Head of caudate nucleus (tissue), 42 donors: Measurements from ENCODE around the gene AOPEP.

Experiments
- DNase-seq, 42 donors: peaks; one replicate each; pipeline versions ENCODE4 v3.0.0 to v3.0.0-alpha.2; 2020 to 2021; ENCODE audit warnings: mixed read lengths in 7 of 42
- intact Hi-C: fragments of 100-400 bp; cut with DNase I; formaldehyde crosslinking; loops from one replicate; pipeline ENCODE4 v1.15.0; 2022

AOPEP gene

DNA sequence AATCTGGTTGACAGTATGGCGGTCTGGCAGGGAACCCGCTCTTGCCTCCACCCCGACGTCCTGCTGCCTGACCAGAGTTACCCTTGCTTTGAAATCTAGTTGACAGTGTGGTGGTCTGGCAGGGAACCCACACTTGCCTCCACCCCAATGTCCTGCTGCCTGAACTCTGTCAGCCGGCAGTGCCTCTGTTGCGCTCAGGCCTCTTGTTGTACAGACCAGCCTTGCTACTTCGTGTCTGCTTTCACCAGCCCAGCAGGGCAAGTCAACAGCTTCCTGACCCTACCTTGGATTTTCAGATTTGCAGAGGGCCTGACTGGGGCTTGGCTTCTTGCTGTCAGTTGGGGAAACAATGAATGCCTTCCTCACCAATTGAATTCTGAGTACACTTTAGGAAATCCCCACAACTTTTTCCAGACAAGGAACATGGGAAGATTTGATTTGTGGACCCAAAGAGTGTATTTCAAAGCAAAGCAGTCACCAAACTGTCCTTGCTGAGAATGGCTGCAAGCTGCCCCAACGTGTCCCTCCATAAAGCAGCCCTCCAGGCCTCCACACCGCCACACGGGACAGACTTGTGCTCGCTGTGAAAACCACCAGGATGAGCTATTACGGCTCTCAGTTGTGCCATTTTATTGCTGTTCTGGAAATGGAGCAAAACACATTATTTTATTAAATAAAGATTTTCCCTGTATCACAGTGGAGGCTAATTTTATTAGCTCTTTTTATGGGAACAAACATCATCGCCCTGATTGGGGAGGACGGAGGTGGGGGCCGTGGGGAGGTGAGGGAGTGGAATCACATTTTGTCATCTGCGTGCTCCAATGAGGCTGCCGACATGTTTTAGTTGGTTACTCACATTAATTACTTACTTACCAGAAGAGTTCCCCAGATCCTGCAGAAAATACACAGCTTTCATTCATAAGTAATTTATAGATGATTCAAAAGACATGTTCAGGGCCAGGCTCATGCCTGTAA, 189.3 kb downstream of the AOPEP start:
- intact Hi-C loops, result no loop called here

DNA sequence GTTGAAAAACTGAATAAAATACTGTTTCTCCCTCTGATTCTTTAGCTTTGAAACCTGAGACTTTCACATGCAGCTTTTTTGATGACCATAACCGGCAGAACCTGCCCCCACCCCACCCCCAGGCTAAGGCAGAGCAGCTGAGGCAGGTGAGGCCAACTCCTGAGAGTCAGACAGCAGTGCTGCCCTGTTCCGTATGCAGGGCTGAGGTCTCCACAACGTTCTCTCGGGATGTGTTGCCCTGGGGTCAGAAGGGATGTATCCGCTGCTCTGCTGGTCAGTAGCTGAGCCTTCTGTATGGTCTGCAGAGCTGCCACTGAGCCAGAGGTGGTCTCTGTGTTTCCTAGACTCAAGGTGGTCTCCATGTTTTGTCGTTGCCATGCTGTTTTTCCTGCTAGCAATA, 190.5 kb downstream of the AOPEP start:
- DNase-seq, result peak in 3 of 42 donors; percentile 5 to 42 (median 23)
- intact Hi-C loops, result no loop called here

More for the DNA sequence above, 189.3 kb downstream of the AOPEP start:
- peak in 7 of 42 donors; percentile 8 to 43 (median 14) for DNase-seq

DNA sequence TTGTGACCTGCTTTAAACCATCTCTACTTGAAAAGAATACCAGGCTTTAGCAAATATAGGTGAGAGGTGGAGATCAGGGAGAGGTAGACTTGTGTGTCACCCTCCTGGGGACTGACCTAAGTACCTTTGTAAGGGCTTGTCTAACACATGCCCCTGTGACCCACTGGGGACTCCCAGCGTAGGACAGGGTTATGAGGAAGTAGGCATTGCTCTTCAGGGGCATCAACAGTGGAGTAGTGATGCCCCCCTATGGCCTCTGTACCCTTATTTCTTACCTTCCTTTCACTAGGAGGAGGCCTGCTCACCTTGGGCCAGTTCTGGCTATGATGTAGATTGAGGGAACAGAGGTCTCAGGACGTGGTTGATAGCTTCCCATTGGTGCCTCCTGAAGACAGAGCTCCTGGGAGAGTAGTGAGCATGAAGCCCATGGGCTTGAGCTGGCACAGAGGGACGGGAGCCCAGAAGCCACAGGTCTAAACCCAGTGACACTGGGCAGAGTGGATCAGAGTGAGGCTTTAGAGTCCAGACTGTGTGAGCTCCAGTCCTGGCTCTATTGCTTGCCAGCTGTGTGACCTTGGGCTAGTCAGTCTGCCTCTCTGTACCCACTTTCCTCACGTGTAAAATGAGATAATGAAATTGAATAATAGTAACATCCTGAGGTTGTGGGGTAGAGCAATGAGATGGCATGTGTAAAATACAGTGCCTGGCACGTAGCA, 191.7 kb downstream of the AOPEP start:
- intact Hi-C loops, result no loop called here
- DNase-seq, result peak in 2 of 42 donors; percentile 18 to 42

DNA sequence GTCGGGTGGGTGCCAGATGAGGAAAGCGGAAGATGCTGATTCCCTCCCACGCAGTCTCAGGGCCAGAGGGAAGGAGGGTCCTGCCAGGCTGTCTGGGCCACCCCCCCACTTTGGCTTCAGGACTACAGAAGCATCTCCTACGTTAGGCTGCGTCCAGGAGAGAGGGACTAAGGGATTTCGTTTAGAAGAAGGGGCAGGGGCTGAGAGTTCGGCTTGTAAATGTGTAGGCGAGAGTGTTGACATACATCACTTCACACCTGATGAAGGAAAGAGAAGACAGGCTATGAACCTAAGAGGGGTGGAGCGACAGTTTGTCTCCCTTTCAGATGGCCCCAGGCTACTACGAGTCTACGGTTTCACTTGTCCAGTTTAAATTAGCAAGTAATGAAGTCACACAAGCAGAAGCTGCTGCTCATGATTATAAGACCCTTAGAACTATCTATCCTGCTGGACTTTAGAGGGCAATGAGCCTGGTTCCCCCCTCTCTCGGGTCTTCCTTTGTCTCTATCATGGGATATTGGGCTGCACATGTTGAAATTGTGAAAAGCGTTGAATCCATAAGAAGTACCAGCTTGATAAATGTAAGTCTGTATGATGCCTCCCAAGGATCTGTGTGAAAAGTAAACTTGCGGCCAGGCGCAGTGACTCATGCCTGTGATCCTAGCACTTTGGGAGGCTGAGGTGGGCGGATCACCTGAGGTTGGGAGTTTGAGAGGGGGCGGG, 193.0 kb downstream of the AOPEP start:
- intact Hi-C loops, result no loop called here
- peak in 7 of 42 donors; percentile 30 to 61 (median 47) for DNase-seq

DNA sequence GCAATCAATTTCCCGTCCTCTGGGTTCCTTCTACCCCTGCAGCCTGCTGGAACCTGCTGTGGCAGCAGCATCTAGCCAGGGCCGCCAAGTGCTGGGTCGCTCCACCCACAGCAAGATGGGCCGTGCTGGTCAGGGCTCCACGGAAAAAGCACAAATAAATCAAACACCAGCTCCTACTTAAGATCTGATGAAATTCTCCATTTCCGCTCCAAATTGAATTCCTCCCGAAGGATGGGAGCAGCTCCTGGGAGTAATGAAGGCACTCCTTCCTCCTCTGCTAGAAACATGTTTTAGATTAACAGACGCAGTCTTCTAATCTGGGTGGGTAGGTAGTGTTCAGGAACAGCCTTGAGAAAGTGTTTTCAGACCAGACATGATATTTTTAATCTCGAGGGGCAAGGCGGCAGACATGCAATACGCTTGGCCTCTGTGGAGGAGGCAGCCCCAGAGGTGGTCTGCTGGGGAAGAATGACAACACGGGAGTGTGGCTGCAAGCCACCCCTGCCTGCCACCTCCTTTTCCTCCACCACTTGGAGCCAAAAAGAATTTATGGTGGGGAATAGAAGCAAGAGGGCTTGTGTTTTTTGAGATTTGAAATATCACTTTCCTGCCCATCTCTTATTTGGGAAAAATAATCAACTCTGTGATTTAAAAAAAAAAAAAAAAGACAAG, 194.1 kb downstream of the AOPEP start:
- intact Hi-C loops, result no loop called here
- DNase-seq, result peak in 21 of 42 donors; percentile 19 to 80 (median 55)

DNA sequence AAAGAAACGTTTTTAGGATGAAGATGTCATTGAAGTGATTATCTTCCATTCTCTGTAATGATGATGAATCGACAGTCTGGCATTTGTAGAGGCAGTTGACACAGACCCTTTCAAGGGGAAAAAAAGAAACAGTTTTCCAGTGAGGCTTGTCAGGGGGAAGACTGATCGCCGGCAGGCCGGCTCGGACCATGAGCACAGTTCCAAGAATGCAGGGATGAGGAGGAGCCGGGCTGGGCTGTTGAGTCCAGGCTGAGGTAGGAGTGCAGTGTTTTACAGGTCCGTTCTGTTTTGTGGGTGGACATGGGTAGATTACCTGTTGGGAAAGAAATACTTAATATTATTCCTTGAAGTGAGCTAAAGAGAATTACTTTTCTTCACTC, 194.6 kb downstream of the AOPEP start:
- intact Hi-C loops, result no loop called here
- DNase-seq, result peak in 5 of 42 donors; percentile 20 to 65 (median 48)

DNA sequence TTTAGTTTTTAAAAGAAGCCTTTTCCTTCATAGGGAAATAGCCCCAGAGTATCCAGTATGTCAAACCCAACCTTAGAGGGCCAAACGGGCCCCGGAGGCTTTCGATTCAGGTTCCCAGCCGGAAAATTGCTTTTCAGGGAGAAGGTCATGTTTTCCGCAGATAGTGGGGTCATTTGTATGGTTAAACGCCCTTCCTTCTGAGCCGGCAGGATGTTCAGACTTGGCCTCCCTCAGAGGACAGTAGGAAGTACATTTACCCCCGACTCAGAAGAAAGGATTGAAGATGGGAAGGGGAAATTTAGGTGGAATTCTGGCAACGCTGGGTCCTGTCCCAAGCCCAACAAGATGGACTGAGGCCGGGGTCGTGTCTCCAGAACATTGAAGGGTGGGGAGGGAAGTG, 195.2 kb downstream of the AOPEP start:
- intact Hi-C loops, result no loop called here
- DNase-seq, result peak in 1 of 42 donors; percentile 25

DNA sequence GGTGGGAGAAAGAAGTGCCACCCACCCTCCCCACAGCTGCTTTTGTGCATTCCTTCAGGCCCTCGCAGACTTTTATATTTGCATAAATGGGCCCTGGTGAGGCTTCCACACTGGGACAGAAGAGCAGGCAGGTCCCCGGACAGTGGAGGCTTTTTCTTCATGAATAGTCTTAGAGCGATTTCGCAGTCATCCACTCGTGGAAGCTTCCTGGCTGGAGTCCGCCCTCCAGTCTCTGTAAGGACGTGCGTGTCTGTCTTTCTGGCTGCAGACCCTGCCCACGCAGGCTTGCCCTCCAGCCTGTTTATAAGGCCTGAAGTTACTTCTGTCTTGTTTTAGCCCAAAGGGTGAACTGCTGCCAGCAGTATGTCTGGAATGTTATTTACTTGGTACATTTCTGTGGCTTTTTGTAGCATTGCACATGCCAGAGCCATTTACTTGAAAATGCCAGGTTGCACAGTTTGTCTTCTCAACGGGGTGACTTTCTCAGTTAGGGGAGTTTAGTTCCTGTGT, 195.7 kb downstream of the AOPEP start:
- intact Hi-C loops, result no loop called here
- peak in 13 of 42 donors; percentile 27 to 67 (median 49) for DNase-seq

DNA sequence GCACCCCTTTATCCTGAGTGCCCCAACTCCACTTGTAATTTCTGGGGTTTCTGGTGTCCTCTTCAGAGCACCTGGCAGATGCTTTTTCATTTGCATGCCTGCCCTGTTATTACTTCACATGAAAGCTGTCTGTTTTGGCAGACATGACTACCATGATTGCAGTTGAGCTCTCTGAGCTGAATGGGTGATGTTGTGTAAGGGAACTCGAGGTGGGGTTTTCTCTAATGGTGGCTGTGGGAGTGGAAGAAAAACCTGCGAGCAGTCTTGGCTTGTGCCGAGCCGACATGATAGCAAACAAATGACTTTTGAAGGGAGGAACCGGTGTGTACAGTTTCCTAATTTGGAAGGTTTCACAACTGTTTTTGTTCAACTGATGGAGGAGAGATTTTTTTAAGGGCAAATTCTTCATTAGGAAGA, 196.2 kb downstream of the AOPEP start:
- intact Hi-C loops, result no loop called here
- no peak for DNase-seq

DNA sequence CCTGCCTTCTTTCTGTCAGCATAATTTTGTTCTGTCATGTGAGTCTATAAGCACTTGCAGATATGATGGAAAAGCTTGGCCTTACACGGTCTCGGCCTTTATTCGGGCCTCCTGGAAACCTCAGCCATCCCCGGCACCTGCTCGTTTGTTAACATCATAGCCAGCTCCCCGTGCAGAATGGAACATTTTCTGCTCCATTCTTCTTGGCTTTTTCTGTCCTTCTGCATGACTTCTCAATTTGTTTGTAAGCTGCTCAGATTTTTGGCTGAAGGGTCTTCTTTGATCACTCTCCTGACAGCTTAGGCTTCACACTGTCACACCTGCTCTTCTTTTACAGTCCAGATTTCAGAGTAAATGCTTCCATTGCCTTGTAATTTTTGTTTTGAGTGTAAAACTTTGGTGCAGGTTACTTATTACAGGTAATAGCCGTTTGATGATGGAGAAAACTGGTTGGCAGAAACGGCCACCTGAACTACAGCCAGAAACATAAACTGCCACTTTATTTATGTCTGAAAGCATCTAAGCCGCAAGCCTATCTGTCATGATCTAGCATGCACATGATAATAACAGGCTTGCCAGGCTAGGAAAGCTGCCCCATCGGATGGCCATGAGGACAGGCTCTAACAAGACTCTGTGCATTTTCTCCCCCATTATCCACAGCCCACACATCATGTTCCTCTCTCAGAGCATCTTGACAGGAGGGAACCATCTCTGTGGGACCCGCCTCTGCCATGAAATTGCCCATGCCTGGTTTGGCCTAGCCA, 197.0 kb downstream of the AOPEP start:
- no peak for DNase-seq
- intact Hi-C loops, result no loop called here

DNA sequence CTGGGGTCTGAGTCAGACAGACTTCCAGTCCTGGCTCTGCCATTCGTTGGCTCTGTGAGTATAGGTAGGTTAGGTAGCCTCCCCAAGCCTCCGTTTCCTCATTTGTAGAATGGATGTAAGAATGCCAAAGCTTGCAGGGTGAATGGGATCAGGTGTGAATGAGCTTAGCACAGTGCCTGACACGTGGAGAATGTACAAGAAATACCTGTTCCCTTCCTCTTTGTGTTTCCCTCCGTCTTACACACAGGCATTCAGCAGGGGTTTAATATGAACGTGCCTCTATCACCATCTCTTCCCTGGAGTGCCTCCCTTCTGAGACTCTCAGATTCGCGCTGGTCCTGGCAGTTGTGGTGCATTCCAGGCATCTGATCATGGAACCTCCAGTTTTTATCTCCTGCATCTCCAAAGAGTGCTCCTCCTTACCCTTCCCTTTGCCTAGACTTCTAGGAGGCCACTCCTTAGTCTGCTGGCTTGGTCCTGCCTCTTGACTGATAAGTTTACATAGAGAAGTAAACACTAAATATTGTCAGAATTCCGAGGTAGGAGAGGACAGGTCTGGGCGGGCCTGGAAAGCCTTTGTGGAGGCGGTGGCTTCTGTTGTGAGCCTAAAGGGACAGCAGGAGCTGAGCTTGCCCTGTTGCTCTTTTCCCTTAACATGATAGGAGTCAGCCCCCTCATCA, 199.4 kb downstream of the AOPEP start:
- intact Hi-C loops, result no loop called here
- no peak for DNase-seq

DNA sequence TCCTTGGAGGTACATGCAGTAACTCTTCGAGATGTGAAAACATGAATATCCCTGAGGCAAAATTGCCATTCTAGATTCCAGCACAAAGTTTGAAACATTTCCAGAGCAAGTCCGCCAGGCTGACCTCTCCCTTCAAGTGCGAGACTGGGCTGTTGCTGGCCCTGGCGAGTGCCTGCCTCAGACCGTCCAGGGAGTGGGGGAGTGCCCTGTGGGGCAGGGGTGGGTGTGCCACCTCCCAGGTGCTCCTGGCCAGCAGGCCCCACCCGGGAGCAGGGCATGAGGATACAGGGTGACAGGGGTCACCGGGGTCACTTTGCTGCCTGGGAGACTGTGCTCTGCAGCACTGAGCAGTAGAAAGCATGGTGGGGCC, 199.9 kb downstream of the AOPEP start:
- intact Hi-C loops, result no loop called here

DNA sequence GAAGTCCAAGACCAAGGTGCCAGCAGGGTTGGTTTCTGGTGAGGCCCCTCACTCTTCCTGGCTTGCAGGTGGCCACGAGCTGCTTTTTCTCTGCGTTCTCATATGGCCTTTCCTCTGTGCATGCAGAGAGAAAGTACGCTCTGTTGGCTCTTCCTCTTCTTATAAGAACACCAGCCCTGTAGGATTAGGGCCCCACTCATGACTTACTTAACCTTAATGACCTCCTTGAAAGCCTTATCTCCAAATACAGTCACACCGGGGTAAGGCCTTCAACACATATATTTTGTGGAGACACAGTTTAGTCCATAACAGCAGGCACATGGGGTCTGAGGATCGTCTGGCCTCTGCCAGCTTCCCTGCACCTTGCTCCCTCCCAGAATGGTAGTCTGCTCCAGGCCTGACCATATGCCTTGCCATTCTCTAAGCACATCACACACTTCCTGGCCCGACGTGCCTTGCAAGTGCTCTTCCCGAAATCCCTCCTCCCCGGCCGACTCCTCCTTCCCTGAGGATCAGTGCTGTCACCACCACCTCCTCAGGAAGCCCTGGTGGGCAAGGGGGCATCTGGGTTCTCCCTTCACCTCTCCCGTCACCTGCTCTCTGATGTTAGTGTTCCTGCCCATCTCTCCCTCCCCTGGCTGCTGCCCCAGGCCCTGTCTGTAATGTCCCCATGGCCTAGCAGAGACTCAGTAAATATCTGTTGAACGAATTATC, 200.7 kb downstream of the AOPEP start:
- intact Hi-C loops, result no loop called here
- no peak for DNase-seq

More for the DNA sequence above, 199.9 kb downstream of the AOPEP start:
- DNase-seq, result no peak

DNA sequence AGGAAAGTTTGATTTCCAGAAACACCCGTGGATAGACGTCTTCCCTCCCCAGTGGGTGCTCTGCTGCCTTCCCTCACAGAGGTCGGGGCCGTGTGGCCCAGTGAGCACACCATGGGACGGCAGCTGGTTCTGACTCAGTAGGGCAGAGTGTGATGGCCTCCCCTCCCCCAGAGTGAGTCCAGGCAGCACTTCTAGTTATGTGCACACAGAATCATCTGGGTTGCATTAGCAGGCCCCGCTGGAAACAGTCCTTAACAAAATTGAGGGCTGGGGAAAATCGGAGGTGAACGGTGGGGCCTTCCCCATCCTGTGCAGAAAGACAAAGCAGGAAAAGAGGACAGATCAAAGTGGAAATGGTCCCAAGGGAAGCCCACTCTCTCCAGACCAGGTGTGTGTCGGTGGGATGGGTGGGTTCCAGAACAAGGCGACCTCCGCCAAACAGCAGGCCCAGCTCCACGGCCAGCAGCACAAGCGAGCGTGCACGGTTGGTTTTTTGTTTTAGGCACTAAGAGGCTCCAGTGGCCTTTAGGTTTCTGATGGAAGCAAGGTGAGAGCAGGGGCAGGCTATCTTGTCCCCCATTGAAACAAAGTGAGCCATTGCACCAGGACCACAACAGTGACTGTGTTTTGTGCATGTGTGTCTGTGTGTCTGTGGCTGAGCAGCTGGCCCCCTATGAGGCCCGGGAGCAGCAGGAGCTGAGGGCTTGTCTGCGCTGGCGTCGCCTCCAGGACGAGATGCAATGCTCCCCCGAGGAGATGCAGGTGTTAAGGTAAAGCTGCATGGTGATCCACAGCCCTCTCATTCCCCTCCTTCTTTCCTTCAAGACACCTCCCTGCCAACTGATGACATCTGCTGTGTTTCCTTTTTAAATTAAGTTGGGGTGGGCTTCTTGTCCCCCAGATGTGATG, 201.5 kb downstream of the AOPEP start:
- DNase-seq, result no peak
- intact Hi-C loops, result no loop called here

DNA sequence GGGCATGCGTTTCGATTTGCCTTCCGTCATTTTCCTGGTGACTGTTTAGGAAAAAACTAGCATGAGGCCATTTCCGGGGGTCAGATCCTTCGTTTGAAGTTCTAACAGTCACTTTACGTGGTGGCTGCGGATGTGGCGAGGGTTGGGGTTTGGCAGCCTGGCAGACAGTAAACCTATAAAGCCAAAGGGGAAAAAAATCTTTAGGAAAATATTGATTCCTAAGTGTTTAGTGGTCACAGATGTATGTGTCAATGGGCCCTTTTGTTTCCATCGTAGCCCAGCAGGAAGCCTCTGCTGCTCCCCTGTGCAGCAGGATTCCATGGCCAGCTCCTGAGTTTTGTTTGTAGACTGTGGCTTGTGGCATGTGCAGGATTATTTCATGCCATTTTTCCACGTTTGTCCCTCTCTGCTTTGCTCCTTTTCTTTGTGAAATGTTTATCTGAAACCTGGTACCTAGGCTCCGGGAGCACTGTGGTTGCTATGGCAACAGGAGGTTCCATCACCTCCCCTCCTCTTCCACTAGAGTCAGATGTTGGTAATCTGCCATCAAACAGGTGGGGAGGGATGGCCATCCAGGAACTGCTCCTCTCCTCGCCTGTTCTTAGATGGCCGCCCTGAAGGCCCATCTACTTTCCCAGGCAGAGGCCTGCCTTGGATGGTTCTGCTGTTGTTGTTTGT, 202.3 kb downstream of the AOPEP start:
- peak in 5 of 42 donors; percentile 23 to 52 (median 41) for DNase-seq
- intact Hi-C loops, result no loop called here
